HG02970 (cell line): ENCODE results near the gene SLC24A3.
"Not testable (repeated sequence)": the region's sequence is repeated elsewhere in the genome, so short reads cannot be mapped to it uniquely, and the experiment has no call there.

Experiments used
- ATAC-seq: cut with Tn5 transposase; IDR thresholded peaks from one replicate; pipeline ENCODE4 v1.9.1; 2021; ENCODE audit warnings: mild to moderate bottlenecking, moderate library complexity, moderate number of reproducible peaks; ENCODE audit not compliant: unreplicated experiment, low FRiP score

Gene SLC24A3

GRCh38 chr20:19747903-19748302, 535.5 kb downstream of the SLC24A3 start:
- no peak for ATAC-seq

GRCh38 chr20:19748681-19749080, 536.2 kb downstream of the SLC24A3 start:
- ATAC-seq, result no peak

- ATAC-seq, result no peak
These were observed 537.2 kb downstream of the SLC24A3 start for GRCh38 chr20:19749618-19750071.

GRCh38 chr20:19750101-19750606, 537.7 kb downstream of the SLC24A3 start:
- no peak for ATAC-seq

- ATAC-seq, result no peak
These were observed 538.6 kb downstream of the SLC24A3 start for GRCh38 chr20:19750907-19751636.

GRCh38 chr20:19754201-19754600, 541.8 kb downstream of the SLC24A3 start:
- not testable (repeated sequence) for ATAC-seq

- no peak for ATAC-seq
These were observed 544.5 kb downstream of the SLC24A3 start for GRCh38 chr20:19756761-19757486.

GRCh38 chr20:19757487-19758132, 545.2 kb downstream of the SLC24A3 start:
- no peak for ATAC-seq

GRCh38 chr20:19758133-19758500, 545.7 kb downstream of the SLC24A3 start, which contains the start of gene RIN2:
RIN2 (plus strand) TSS chr20:19758258; CDS start chr20:19889602, 131,344 bp downstream.
- ATAC-seq, result no peak

GRCh38 chr20:19758501-19759331, 546.3 kb downstream of the SLC24A3 start:
- ATAC-seq, result no peak

GRCh38 chr20:19760371-19760721, 547.9 kb downstream of the SLC24A3 start:
- no peak for ATAC-seq

GRCh38 chr20:19761326-19761725, 548.9 kb downstream of the SLC24A3 start:
- ATAC-seq, result no peak

GRCh38 chr20:19761841-19762240, 549.4 kb downstream of the SLC24A3 start:
- ATAC-seq, result no peak

- ATAC-seq, result no peak
These were observed 551.8 kb downstream of the SLC24A3 start for GRCh38 chr20:19764207-19764606.

GRCh38 chr20:19765266-19765665, 552.8 kb downstream of the SLC24A3 start:
- ATAC-seq, result no peak

GRCh38 chr20:19765913-19766312, 553.5 kb downstream of the SLC24A3 start:
- ATAC-seq, result no peak

GRCh38 chr20:19767070-19767469, 554.6 kb downstream of the SLC24A3 start:
- ATAC-seq, result no peak

GRCh38 chr20:19768325-19768842, 555.9 kb downstream of the SLC24A3 start:
- ATAC-seq, result no peak

GRCh38 chr20:19769507-19769906, 557.1 kb downstream of the SLC24A3 start:
- ATAC-seq, result no peak

GRCh38 chr20:19770375-19770774, 557.9 kb downstream of the SLC24A3 start:
- no peak for ATAC-seq
